Measurements from ENCODE around the gene RNF213. TPM values are rescaled to one million over a fixed set of nuclear protein-coding genes. Genes with fewer than 3 reads are reported as not detected.

Gene RNF213
- total RNA-seq, 1 experiment from 2014 or later: 44.5 TPM

DNA sequence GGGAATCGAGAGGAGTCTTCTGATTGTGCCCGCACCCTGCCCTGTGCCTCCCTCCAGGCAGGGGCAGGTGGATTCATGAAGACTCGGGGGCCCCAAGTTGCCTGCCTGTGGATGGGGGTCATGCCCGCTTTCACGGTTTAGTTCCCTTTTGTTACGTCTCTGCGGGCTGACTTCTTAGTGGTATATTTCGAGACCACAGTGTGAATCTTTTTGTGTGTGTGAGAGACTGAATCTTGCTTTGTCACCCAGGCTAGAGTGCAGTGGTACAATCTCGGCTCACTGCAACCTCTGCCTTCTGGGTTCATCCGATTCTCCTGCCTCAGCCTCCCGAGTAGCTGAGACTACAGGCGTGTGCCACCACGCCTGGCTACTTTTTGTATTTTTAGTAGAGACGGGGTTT is 18.1 kb upstream of the RNF213 start:
- H3K9ac ChIP-seq (ENCODE audit: low read length): no peak overlapping the region
- no peaks in the 10 kb centered on the region for H3K9me3 ChIP-seq (ENCODE audit: control insufficient read depth in 1 of 2, insufficient read depth in 1 of 2, low read depth in 1 of 2, low read length in 2 of 2)
- POLR2A ChIA-PET: no interaction called here
- no peak overlapping the region for H3K4me3 ChIP-seq (replicated peaks in 1 of 2; ENCODE audit: low read depth in 1 of 2, low read length in 2 of 2)
- no peaks in the 10 kb centered on the region for H3K27me3 ChIP-seq (ENCODE audit: insufficient read depth, low read length)
- H3K79me2 ChIP-seq (ENCODE audit: insufficient read depth, low read length): no peaks in the 10 kb centered on the region
- H2AFZ ChIP-seq (ENCODE audit: low read depth, low read length, poor library complexity, severe bottlenecking): no peak overlapping the region
- H3K4me1 ChIP-seq (ENCODE audit: control insufficient read depth in 1 of 2, insufficient read depth in 2 of 2, low read length in 2 of 2): peaks cover 0 to 5% of the 10 kb centered on the region in 2 experiments; a peak in 1 of 4 replicates
- H3K4me2 ChIP-seq (ENCODE audit: low read length): no peak overlapping the region
- DNase-seq (ENCODE audit: low read depth, low spot score): no peak
- intact Hi-C loops (cut with micrococcal nuclease): no loop called here
- no peak overlapping the region for H3K27ac ChIP-seq (ENCODE audit: low read depth, low read length)
- no TSS peak for BruUV-seq (replicated peaks)
- ATAC-seq: no peak
- TF ChIP-seq EGR1 (IDR thresholded peaks at IDR 0.05; ENCODE audit: low read depth) (no peak), ZNF274 (IDR thresholded peaks at IDR 0.05; ENCODE audit: low read depth, low read length) (no peak), EZH2 (IDR thresholded peaks at IDR 0.05) (no peak), POLR2A (IDR thresholded peaks at IDR 0.05; ENCODE audit: borderline replicate concordance, extremely low read depth, insufficient read depth, insufficient read length) (no peak), CBX3 (IDR thresholded peaks at IDR 0.05; ENCODE audit: low read depth) (no peak), ELF1 (IDR thresholded peaks at IDR 0.05; ENCODE audit: borderline replicate concordance, low read depth) (no peak)
- TF ChIP-seq, protein P1, sequence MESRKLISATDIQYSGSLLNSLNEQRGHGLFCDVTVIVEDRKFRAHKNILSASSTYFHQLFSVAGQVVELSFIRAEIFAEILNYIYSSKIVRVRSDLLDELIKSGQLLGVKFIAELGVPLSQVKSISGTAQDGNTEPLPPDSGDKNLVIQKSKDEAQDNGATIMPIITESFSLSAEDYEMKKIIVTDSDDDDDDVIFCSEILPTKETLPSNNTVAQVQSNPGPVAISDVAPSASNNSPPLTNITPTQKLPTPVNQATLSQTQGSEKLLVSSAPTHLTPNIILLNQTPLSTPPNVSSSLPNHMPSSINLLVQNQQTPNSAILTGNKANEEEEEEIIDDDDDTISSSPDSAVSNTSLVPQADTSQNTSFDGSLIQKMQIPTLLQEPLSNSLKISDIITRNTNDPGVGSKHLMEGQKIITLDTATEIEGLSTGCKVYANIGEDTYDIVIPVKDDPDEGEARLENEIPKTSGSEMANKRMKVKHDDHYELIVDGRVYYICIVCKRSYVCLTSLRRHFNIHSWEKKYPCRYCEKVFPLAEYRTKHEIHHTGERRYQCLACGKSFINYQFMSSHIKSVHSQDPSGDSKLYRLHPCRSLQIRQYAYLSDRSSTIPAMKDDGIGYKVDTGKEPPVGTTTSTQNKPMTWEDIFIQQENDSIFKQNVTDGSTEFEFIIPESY (IDR thresholded peaks at IDR 0.05; ENCODE audit: extremely low read depth, insufficient replicate concordance, low read length): no peak
- TF ChIP-seq, protein P2, sequence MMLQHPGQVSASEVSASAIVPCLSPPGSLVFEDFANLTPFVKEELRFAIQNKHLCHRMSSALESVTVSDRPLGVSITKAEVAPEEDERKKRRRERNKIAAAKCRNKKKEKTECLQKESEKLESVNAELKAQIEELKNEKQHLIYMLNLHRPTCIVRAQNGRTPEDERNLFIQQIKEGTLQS (IDR thresholded peaks at IDR 0.05): no peak
- TF ChIP-seq, protein P3, sequence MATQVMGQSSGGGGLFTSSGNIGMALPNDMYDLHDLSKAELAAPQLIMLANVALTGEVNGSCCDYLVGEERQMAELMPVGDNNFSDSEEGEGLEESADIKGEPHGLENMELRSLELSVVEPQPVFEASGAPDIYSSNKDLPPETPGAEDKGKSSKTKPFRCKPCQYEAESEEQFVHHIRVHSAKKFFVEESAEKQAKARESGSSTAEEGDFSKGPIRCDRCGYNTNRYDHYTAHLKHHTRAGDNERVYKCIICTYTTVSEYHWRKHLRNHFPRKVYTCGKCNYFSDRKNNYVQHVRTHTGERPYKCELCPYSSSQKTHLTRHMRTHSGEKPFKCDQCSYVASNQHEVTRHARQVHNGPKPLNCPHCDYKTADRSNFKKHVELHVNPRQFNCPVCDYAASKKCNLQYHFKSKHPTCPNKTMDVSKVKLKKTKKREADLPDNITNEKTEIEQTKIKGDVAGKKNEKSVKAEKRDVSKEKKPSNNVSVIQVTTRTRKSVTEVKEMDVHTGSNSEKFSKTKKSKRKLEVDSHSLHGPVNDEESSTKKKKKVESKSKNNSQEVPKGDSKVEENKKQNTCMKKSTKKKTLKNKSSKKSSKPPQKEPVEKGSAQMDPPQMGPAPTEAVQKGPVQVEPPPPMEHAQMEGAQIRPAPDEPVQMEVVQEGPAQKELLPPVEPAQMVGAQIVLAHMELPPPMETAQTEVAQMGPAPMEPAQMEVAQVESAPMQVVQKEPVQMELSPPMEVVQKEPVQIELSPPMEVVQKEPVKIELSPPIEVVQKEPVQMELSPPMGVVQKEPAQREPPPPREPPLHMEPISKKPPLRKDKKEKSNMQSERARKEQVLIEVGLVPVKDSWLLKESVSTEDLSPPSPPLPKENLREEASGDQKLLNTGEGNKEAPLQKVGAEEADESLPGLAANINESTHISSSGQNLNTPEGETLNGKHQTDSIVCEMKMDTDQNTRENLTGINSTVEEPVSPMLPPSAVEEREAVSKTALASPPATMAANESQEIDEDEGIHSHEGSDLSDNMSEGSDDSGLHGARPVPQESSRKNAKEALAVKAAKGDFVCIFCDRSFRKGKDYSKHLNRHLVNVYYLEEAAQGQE (IDR thresholded peaks at IDR 0.05; ENCODE audit: low read depth): no peak
- CTCF ChIA-PET: no interaction called here
- H3K36me3 ChIP-seq (ENCODE audit: control insufficient read depth in 1 of 2, insufficient read depth in 2 of 2, low read length in 2 of 2): peaks cover 0 to 2% of the 10 kb centered on the region in 2 experiments; a peak in 2 of 4 replicates
- H4K20me1 ChIP-seq (ENCODE audit: insufficient read depth): no peaks in the 10 kb centered on the region
- RAD21 ChIA-PET (ENCODE audit: low non-redundant PET in 1 of 2, low total read pairs in 2 of 2, uncharacterized antibody in 2 of 2, unreplicated experiment in 2 of 2): no interaction called here
- H3K9me2 ChIP-seq (ENCODE audit: insufficient read depth): no peaks in the 10 kb centered on the region
